GM18858 (cell line): Measurements from ENCODE around the gene PSMD9.
"Not testable (repeated sequence)": the region's sequence is repeated elsewhere in the genome, so short reads cannot be mapped to it uniquely, and the experiment has no call there.

Experiments used
- ATAC-seq: cut with Tn5 transposase; IDR thresholded peaks from one replicate; pipeline ENCODE4 v1.9.1; 2021; ENCODE audit not compliant: unreplicated experiment

PSMD9 gene, protein sequence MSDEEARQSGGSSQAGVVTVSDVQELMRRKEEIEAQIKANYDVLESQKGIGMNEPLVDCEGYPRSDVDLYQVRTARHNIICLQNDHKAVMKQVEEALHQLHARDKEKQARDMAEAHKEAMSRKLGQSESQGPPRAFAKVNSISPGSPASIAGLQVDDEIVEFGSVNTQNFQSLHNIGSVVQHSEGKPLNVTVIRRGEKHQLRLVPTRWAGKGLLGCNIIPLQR

DNA sequence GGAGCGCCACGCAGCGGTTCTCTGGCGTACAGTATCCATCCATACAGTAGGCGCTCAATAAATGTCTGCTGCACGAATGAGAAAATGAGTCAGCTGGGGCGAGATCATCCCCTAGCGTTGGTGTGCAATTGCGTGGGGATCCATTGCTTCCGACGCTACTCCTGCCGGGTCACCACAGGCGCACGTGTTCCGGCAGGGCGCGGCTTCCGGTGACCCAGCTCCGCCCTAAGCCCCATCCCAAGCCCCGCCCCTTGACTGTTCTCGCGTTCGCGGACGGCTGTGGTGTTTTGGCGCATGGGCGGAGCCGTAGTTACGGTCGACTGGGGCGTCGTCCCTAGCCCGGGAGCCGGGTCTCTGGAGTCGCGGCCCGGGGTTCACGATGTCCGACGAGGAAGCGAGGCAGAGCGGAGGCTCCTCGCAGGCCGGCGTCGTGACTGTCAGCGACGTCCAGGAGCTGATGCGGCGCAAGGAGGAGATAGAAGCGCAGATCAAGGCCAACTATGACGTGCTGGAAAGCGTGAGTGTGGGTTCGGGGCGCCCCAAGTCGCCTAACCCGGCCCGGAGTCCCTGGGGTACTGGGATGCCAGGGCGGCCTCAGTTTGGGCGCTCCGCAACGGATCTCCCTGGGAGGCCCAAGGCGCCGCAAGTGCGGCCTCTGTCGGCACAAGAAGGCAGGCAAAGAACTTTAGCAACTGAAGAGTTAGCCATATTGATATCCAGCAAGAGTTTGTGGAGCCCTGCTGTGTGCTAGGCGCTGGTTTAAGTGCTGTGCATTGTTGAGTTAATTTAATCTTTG, at the start of gene PSMD9:
PSMD9 (plus strand) TSS at position 313 of the 796 bp plus-strand sequence; CDS start at position 380, 67 bp downstream.
- ATAC-seq: peak; percentile 75

DNA sequence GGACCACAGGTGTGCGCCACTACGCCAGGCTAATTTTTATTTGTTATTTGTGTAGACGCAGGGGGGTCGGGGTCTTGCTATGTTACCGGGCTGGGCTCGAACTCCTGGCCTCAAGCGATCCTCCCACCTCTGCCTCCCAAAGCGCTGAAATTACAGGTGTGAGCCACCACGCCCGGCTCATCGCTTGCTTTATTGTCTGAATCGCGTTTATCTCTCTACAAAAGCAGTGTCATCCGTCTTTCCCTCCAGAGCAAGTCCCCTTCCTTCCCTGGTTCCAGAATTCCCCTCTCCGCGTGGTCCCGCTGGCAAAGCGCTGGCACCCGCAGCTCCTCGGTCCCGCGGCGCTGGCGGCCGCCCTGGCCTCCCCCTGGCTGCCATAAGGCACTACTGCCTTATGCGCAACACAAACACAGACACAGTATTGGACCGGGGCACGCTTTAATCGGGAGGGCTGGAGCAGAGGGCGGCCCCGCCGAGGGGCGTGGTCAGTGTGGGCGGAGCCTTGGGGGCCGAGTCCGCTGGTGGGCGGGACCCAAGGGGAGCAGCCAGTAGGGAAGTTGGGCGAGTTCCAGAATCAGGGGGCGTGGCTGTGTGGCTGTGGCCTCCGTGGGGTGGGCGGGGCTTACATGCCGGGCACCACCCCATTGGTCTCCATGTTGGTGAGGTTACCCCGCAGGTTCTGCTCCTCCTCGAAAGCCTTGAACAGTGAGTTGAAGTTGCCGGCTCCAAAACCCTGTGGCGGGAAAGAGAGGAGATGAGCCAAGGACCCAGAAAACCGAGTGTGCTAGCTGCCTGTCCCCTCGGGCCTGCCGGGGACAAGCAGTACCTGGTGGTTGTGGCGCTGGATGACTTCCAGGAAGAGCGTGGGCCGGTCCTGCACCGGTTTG, 49.2 kb upstream of the PSMD9 start:
- peak; percentile 81 for ATAC-seq

DNA sequence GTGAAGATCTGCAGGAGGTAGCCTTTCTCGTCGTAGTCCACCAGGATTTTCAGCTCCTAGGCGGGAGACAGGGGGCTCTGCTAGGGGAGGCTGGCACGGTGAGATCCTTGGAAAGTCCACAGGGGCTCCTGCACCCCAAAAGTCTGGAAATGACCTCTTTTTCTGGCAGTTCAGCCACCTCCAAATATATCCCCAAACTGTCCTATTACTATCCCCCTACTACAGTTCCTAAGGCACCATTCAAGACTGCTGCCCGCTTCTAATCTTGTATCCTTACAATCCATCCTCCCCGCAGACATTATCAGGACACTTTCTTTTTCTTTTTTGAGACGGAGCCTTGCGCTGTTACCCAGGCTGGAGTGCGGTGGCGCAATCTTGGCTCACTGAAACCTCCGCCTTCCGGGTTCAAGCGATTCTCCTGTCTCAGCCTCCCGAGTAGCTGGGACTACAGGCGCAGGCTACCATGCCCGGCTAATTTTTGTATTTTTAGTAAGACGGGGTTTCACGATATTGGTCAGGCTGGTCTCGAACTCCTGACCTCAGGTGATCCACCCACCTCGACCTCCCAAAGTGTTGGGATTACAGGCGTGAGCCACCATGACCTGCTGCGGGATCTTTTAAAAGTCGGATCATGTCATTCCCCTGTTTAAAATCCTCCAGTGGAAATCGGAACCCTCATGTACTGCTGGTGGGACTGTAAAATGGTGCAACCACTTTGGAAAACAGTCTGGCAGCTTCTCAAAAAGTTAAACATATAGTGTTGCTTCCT, 48.4 kb upstream of the PSMD9 start:
- no peak for ATAC-seq

DNA sequence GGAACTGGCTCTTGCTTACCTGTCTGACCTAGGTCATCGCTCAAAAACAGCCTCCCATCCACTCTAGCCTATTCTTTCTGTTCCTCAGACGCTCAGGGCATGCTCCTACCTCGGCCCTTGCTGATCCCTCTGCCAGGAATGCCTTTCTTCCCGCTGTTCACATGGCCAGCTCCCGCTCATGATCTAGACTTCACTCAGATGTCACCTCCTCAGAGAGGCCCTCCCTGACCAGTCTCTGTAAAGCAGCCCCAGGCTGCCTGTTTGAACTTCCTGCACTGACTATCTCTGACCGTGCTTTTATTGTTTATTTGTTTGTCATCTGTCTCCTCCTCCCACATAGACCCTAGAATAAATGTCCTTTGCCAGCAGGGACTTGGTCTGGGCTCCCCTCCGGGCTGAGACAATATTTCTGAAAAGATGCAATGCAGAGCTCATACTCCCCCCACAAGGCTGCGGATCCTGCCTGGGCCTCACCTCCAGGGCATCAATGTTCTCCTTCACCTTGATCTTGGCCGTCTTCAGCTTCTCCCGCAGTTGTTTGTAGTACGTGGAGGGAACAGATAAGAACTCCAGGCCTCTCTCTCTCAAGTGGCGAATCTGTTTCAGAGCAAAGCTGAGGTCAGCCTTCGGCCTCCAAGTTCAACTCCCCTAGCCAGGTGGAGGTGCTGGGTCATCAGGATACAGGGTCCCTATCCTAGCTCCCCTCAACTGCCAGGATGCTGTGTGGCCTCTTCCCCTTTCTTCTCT, 45.2 kb upstream of the PSMD9 start:
- ATAC-seq: no peak

DNA sequence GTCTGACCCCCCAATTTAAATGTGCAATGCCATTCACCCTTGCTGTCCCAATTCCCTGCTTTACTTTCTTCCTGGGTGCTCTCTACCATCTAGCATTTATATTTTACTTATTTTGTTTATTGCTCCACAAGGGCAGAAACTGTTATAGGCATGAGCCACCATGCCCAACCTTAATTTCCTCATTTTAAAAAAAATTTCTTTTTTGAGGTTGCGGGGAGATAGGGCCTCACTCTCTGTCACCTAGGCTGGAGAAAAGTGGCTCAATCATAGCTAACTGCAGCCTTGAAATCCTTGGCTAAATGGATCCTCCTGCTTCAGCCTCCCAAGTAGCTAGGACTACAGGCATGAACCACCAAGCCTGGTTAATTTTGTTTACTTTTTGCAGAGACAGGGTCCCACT, 42.9 kb upstream of the PSMD9 start:
- no peak for ATAC-seq

DNA sequence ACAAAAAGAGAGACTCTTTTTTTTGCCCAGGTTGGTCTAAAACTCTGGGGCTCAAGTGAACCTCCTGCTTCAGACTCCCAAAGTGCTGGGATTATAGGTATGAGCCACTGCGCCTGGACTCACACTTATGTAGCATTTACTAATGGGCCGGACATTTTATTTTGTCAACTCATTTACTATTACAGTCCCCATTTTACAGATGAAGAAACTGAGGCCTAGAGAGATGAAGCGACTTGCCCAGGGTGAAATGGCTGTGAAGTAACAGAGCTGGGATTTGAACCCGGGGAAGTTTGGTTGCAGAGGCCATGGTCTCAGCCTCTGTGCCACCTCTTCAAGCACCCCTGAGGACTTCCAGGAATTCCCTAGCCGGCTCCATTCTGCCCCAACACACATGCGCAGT, 39.4 kb upstream of the PSMD9 start:
- ATAC-seq: no peak

DNA sequence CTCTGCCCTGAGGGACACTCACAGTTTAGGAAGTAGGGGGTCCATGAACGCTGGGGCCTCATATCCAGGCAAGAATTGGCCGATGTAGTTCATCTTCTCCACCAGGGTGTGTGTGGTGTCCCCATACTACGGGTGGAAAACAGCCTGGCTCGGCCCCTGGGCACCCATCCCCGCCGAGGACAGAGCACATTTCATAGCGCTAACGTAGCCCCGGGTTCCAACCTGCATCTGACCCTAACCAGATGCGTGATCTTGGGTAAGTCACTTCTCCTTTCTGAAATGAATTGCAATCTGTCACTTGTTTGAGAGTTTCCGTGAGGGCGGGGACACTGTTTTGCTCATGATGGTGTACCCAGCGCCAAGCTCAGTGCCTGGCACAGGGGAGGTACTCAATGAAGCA, 38.9 kb upstream of the PSMD9 start:
- ATAC-seq: no peak

DNA sequence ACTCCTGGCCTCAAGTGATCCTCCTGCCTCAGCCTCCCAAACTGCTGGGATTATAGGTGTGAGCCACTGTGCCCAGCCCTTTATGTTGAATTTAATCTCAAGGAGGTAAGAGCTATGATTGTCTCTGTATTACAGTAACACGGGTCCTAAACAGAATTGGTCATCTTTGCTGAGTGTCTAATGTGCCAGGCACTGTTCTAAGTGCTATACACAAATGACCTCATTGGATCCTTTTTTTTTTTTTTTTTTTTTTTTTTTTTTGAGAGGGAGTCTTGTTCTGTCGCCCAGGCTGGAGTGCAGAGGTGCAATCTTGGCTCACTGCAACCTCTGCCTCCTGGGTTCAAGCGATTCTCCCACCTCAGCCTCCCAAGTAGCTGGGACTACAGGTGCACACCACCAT, 36.2 kb upstream of the PSMD9 start:
- ATAC-seq: not testable (repeated sequence)

DNA sequence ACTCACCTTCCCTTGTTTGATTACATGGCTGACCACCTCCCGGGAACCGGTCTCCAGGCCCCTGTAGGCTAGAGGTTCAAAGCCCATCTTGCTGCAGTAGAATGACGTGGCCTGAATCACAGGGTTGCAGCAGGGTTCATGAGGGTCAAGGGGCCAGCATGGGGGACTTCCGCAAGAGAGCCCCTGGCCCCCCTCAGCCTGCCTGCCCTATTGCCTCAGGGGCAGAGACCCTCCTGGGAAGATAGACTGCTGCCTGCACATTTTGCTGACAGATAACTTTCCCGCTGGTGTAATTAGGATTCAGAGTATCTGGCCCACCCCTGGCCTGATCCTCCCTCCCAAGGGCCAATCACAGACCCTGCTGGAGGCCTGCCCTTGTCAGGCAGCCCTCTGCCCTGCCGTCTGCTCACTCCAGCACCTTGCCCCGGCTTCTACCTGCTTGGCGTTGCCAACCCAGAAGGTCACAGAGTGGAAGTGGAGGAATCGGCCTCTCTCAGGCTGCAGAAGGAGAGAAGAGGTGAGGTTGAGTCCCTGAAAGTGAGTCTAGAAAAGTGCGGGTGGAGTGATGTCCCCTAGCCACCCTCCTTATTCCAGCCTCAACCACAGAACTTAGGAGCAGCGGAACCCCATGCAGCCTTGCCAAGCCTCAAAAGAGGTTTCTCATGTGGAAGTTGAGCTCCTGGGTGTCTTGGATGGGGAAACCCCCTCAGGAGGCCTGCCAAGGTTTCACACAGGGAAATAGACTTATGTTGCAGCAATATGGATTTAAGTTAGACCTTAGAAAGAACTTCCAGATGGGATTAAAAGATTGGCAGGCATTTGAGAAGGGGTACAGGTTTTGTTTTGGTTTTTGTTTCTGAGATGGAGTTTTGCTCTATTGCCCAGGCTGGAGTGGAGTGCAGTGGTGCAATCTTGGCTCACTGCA, 31.0 kb upstream of the PSMD9 start:
- ATAC-seq: no peak

DNA sequence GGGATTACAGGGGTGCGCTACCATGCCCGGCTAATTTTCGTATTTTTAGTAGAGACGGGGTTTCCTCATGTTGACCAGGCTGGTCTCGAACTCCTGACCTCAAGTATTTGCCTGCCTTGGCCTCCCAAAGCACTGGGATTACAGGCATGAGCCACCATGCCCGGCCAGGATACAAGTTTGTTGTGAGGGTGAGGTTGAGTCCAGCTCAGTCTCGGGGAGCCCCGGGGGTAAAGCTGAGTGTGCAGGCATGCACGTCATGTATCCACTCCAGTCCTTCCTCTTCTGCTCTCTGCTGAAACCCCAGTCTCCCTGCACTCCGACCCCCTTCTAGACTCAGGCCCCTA, 30.3 kb upstream of the PSMD9 start:
- ATAC-seq: no peak

DNA sequence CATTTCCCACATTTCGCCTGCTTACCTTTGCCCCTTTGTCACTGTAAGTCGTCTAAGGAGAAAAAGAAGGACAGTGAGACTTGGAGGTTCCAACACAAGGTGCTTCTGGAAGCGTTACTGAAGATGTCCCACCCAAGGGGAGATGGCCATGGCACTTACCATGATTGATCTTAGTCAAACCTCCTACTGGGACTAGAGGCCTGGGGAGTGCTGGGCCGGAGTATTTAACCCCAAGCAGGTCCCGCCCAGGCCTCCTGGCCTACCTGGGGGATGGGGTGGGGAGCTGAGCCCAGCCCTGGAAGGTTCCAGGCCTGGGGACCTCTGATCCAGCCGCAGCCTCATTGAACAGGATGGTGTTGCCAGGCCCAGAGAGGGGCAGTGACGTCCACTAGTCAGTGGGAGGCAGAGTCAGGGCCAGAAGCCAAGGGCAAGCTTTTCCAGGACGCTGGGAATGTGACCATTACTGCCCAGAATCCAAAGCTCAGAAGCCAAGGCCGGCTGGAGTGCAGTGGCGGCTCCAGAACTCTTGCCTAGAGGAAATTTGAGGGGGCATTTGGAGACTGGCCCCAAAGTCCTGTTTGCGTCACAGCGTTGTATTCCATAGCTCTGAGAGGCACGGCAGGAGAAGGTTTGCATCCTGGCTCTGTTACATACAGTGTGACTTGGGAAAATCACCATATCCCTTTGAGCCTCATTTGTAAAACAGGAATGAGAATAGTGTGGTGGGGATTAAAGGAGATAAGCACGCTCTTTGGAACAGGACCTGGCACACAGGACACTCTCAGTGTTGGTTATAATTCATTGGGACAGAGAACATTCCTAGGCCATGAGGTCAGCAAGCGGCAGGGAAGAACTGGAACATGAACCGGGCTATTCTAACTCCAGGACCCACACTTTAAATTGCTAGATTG, 29.7 kb upstream of the PSMD9 start, which contains the start of gene HPD:
HPD (minus strand) TSS at position 198 of the 911 bp plus-strand sequence; CDS start at position 162, 36 bp downstream.
- ATAC-seq: no peak

DNA sequence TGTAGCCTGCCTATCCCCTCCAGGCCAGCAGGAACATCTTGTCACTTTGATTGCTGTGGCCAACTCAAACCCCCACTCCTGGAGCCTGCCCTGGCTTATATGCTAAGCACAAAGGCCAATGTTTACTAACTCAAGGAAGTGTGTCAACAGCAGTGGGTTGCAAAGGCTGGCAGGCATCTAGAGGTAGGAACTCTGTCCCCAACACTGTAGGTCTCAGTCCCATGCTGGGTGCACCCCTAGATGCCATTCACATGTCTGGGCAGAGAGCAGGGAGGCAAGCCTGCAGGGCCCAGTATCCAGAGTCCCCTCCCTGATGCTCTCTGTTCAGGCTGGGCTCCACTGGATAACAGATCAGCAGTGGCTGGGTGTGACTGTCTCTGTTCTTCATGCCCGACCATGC, 28.3 kb upstream of the PSMD9 start:
- no peak for ATAC-seq

DNA sequence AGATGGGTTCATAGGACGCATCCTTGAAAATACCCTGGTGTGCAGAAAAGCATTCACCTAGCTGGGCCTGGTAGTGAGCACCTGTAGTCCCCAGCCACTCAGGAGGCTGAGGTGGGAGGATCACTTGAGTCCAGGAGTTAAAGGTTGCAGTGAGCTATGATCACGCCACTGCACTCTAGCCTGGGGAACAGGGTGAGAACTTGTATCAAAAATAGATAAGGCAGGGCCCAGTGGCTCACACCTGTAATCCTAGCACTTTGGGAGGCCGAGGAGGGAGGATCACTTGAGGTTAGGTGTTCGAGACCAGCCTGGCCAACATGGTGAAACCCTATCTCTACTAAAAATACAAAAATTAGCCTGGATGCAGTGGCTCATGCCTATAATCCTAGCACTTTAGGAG, 27.9 kb upstream of the PSMD9 start:
- not testable (repeated sequence) for ATAC-seq

DNA sequence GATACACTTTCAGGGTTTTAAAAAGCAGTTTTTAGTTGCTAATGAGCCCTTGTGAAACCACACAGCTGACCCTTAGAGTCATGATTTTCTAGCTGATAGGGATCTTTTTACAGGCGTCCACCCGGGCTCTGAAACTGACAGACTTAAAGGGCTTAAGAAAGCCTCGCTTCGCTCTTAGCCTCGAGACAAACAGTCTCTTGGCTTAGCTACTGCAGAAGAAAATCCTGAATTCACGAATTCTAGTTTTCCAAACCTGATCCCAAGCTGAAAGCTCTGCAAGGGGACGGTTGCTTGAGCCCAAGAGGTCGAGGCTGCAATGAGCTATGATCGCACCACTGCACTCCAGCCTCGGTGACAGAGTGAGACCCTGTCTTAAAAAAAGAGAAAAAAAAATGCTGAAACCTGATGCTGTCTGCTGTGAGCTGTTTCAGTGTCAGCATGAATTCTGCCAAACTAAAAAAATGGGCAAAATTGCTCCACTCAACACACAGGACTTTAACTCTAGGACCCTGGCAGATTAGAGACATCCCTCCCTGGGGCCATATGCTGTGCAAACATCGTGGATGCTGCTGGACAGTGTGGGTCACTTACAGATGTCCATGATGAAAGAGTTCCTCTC, 26.8 kb upstream of the PSMD9 start:
- ATAC-seq: no peak

DNA sequence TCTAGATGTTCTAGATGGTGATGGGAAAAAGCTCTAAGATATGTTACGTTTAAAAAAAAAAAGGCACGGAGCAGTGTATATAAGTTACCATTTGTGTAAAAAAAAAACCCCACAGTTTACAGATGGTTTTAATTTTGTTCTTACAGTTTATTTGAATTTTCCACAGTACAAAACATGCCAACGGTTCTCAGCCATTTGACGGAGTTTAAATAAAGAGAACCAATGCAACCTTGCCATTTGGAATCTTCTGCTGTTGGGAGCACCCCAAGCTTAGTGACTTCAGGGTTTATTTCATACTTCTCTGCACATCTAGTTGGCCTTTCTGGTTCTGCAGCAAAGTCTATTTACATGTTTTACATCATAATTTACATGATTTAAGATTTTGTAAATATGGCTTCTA, 22.3 kb upstream of the PSMD9 start:
- ATAC-seq: no peak

DNA sequence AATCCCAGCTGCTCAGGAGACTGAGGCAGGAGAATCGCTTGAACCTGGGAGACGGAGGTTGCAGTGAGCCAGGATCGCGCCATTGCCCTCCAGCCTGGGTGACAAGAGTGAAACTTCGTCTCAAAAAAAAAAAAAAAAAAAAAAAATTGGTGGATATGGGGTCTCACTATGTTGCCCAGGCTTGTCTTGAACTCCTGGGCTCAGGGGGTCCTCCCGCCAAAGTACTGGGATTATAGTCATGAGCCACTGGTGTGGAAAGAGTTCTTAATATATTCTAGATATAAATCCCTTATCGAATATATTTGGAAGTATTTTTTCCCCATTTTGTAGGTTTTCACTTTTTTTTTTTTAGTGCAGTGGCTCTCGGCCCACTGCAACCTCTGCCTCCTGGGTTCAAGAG, 19.4 kb upstream of the PSMD9 start:
- ATAC-seq: not testable (repeated sequence)

DNA sequence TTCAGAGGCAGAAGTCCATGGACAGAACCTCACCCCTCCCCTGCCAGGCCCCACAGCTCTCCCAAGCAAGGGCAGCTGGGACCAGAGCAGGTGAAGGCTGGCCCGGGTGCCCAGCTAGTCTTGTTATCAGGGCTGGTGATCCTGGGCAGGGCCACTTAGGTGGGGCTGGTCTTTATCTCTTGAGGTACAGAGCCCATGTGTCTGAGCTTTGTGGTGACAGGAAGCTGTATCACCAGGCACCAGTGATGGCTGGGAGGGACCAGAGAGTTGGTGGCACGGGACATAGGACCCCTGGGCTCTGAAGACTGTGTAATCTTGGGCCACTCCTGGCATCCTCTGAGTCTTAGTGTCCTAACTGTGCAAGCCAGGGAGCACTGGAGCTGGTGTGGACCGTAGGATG, 17.1 kb upstream of the PSMD9 start:
- ATAC-seq: no peak
